HCT116 (cell line): ENCODE results near the gene AGAP1. TPM values are rescaled to one million over a fixed set of nuclear protein-coding genes. Genes with fewer than 3 reads are reported as not detected.

Experiments used
- ATAC-seq: fragments of 200-7000 bp; cut with Tn5 transposase; 2 replicates; pipeline ENCODE4 v1.9.1; 2020; ENCODE audit warnings: mild to moderate bottlenecking, moderate library complexity
- BruUV-seq: library from RNA; stranded (reverse); fragments of 400-500 nt; replicated peaks from 2 replicates; lab custom pipeline; 2021; lab: Mats Ljungman, UMichigan
- CTCF ChIA-PET: fragments of 300-600 bp; sonication (Branson Sonifier 250); formaldehyde crosslinking; loops from one replicate; lab custom pipeline; 2021; ENCODE audit warnings: antibody characterized with exemption; lab: Charles Lee
- POLR2A ChIA-PET: fragments of 300-600, 350-600 bp; sonication (Branson Sonifier 250); formaldehyde crosslinking; loops from one replicate; lab custom pipeline; 2021; ENCODE audit warnings: antibody characterized with exemption; lab: Charles Lee
- RAD21 ChIA-PET, 2 experiments: fragments of 300-600 bp; sonication (Branson Sonifier 250); formaldehyde crosslinking; loops; one replicate each; lab custom pipeline; 2023; ENCODE audit warnings: low total read pairs in 2 of 2; ENCODE audit not compliant: uncharacterized antibody in 2 of 2, unreplicated experiment in 2 of 2, low non-redundant PET in 1 of 2; lab: Charles Lee
- DNase-seq: peaks from one replicate; pipeline ENCODE4 v3.0.0-alpha.2; 2010; ENCODE audit warnings: low read depth, low spot score
- H2AFZ ChIP-seq: fragments of 200-600 bp; shearing (Covaris generic), sonication (generic); 2 replicates; pipeline ENCODE4 v1.6.1; 2017; ENCODE audit warnings: low read depth, mixed run types, mixed read lengths, antibody characterized with exemption, low read length; ENCODE audit not compliant: poor library complexity, severe bottlenecking
- H3K27ac ChIP-seq: 2 replicates; pipeline ENCODE4 v1.5.1; 2012; ENCODE audit warnings: low read depth, low read length
- H3K27me3 ChIP-seq: fragments of 200-600 bp; sonication (generic); 2 replicates; pipeline ENCODE4 v1.6.1; 2016; ENCODE audit warnings: mixed run types, low read length, mixed read lengths; ENCODE audit not compliant: insufficient read depth
- H3K36me3 ChIP-seq, 2 experiments: fragments of 200-500 bp in 1 of 2; fragments of 200-600 bp in 1 of 2; sonication (Bioruptor generic) in 1 of 2; sonication (generic) in 1 of 2; 2 replicates each; pipeline versions ENCODE4 v1.5.1 to v1.6.1; 2014 to 2016; ENCODE audit warnings: low read length in 2 of 2, inconsistent platforms in 1 of 2, mixed read lengths in 1 of 2, mixed run types in 1 of 2; ENCODE audit not compliant: insufficient read depth in 2 of 2, control insufficient read depth in 1 of 2
- H3K4me1 ChIP-seq, 2 experiments: fragments of 200-600 bp in 1 of 2; sonication (generic) in 1 of 2; 2 replicates each; pipeline versions ENCODE4 v1.5.1 to v1.6.1; 2012 to 2017; ENCODE audit warnings: low read length in 2 of 2, inconsistent platforms in 1 of 2, mild to moderate bottlenecking in 1 of 2, mixed read lengths in 1 of 2, mixed run types in 1 of 2, moderate library complexity in 1 of 2; ENCODE audit not compliant: insufficient read depth in 2 of 2, control insufficient read depth in 1 of 2
- H3K4me2 ChIP-seq: fragments of 200-600 bp; sonication (generic); 2 replicates; pipeline ENCODE4 v1.6.1; 2017; ENCODE audit warnings: mixed run types, low read length, mixed read lengths
- H3K4me3 ChIP-seq, 2 experiments: fragments of 200-600 bp in 1 of 2; sonication (generic) in 1 of 2; replicated peaks in 1 of 2; 2 replicates each; pipeline ENCODE4 v1.5.1; 2011 to 2016; ENCODE audit warnings: low read length in 2 of 2, control low read depth in 1 of 2, low read depth in 1 of 2, mild to moderate bottlenecking in 1 of 2, mixed read lengths in 1 of 2, mixed run types in 1 of 2
- H3K79me2 ChIP-seq: fragments of 200-600 bp; sonication (generic); 2 replicates; pipeline ENCODE4 v1.6.1; 2017; ENCODE audit warnings: mild to moderate bottlenecking, mixed run types, low read length, moderate library complexity, mixed read lengths; ENCODE audit not compliant: insufficient read depth
- H3K9ac ChIP-seq: fragments of 200-600 bp; sonication (generic); 2 replicates; pipeline ENCODE4 v1.6.1; 2016; ENCODE audit warnings: low read length, mixed read lengths
- H3K9me2 ChIP-seq: fragments of 200-600 bp; sonication (generic), shearing (Covaris generic); 2 replicates; pipeline ENCODE4 v1.6.1; 2017; ENCODE audit warnings: mixed run types, mild to moderate bottlenecking, moderate library complexity; ENCODE audit not compliant: insufficient read depth
- H3K9me3 ChIP-seq, 2 experiments: fragments of 200-500 bp in 1 of 2; fragments of 200-600 bp in 1 of 2; sonication (Bioruptor generic) in 1 of 2; sonication (generic) in 1 of 2; 2 replicates each; pipeline ENCODE4 v1.6.1; 2014 to 2017; ENCODE audit warnings: low read length in 2 of 2, mixed read lengths in 2 of 2, inconsistent platforms in 1 of 2, low read depth in 1 of 2, mild to moderate bottlenecking in 1 of 2, mixed run types in 1 of 2, moderate library complexity in 1 of 2; ENCODE audit not compliant: control insufficient read depth in 1 of 2, insufficient read depth in 1 of 2
- H4K20me1 ChIP-seq: fragments of 200-600 bp; sonication (generic), shearing (Covaris generic); 2 replicates; pipeline ENCODE4 v1.6.1; 2017; ENCODE audit warnings: mixed run types, mild to moderate bottlenecking, moderate library complexity; ENCODE audit not compliant: insufficient read depth
- CBX3 ChIP-seq: IDR thresholded peaks from 2 replicates; pipeline ENCODE4 v1.6.1; 2012; ENCODE audit warnings: low read depth
- CEBPB ChIP-seq: IDR thresholded peaks from 2 replicates; pipeline ENCODE4 v1.6.1; 2012; ENCODE audit warnings: low read depth
- EZH2phosphoT487 ChIP-seq: fragments of 200-600 bp; IDR thresholded peaks from 2 replicates; pipeline ENCODE4 v1.6.1; 2018; ENCODE audit warnings: antibody characterized with exemption, borderline replicate concordance
- FOSL1 ChIP-seq: IDR thresholded peaks from 2 replicates; pipeline ENCODE4 v1.6.1; 2012; ENCODE audit warnings: low read depth
- JUND ChIP-seq: IDR thresholded peaks from 2 replicates; pipeline ENCODE4 v1.6.1; 2012
- POLR2A ChIP-seq: IDR thresholded peaks from 2 replicates; pipeline ENCODE4 v1.7.0; 2011; ENCODE audit warnings: borderline replicate concordance; ENCODE audit not compliant: insufficient read depth, insufficient read length; ENCODE audit errors: extremely low read depth
- POLR2AphosphoS5 ChIP-seq: IDR thresholded peaks from 2 replicates; pipeline ENCODE4 v1.6.1; 2011; ENCODE audit warnings: mild to moderate bottlenecking, low read depth, low read length, moderate library complexity
- RAD21 ChIP-seq: IDR thresholded peaks from 2 replicates; pipeline ENCODE4 v1.6.1; 2012; ENCODE audit warnings: low read depth, mild to moderate bottlenecking
- SIN3A ChIP-seq: IDR thresholded peaks from 2 replicates; pipeline ENCODE4 v1.6.1; 2012; ENCODE audit warnings: low read depth
- SP1 ChIP-seq: IDR thresholded peaks from 2 replicates; pipeline ENCODE4 v1.6.1; 2012; ENCODE audit warnings: low read depth
- TCF7L2 ChIP-seq: IDR thresholded peaks from 2 replicates; pipeline ENCODE4 v1.7.0; 2011; ENCODE audit warnings: borderline replicate concordance, inconsistent platforms; ENCODE audit not compliant: insufficient read depth, insufficient read length; ENCODE audit errors: extremely low read depth
- YY1 ChIP-seq: IDR thresholded peaks from 2 replicates; pipeline ENCODE4 v1.6.1; 2011; ENCODE audit warnings: low read length, low read depth, moderate library complexity, mild to moderate bottlenecking; ENCODE audit not compliant: insufficient replicate concordance; ENCODE audit errors: extremely low read depth
- ZFX ChIP-seq: fragments of 450-650 bp; IDR thresholded peaks from 2 replicates; pipeline ENCODE4 v1.6.1; 2017
- ZNF274 ChIP-seq: fragments of 200-500 bp; sonication (Bioruptor generic); IDR thresholded peaks from 2 replicates; pipeline ENCODE4 v1.6.1; 2014; ENCODE audit warnings: mild to moderate bottlenecking, low read depth, low read length, inconsistent platforms
- intact Hi-C: fragments of 100-400 bp; cut with micrococcal nuclease; formaldehyde crosslinking; loops from 2 replicates; pipeline ENCODE4 v1.10.0; 2022
- total RNA-seq: library from RNA; stranded (reverse); gene quantifications from one replicate; pipeline ENCODE4 v1.2.1, GENCODE V29; 2021; ENCODE audit not compliant: unreplicated experiment
- TF ChIP-seq, protein P1 (sequence below), 3 experiments: fragments of 200-600 bp in 1 of 3; sonication (generic) in 1 of 3; IDR thresholded peaks in 2 of 3; conservative IDR thresholded peaks in 1 of 3; 2 replicates each; pipeline ENCODE4 v1.5.1; 2012 to 2017; ENCODE audit warnings: low read depth in 2 of 3, low read length in 2 of 3, antibody characterized with exemption in 1 of 3, borderline replicate concordance in 1 of 3, control low read depth in 1 of 3, mild to moderate bottlenecking in 1 of 3, mixed read lengths in 1 of 3, mixed run types in 1 of 3, moderate library complexity in 1 of 3; ENCODE audit not compliant: insufficient read depth in 1 of 3
- TF ChIP-seq, protein P2 (sequence below): IDR thresholded peaks from 2 replicates; pipeline ENCODE4 v1.6.1; 2012
- TF ChIP-seq, protein P3 (sequence below): IDR thresholded peaks from 2 replicates; pipeline ENCODE4 v1.6.1; 2011; ENCODE audit warnings: mild to moderate bottlenecking, low read length, moderate library complexity; ENCODE audit not compliant: insufficient replicate concordance; ENCODE audit errors: extremely low read depth
- TF ChIP-seq, protein P4 (sequence below): IDR thresholded peaks from 2 replicates; pipeline ENCODE4 v1.6.1; 2012; ENCODE audit warnings: low read depth
- TF ChIP-seq, protein P5 (sequence below): IDR thresholded peaks from 2 replicates; pipeline ENCODE4 v1.6.1; 2012

Gene AGAP1
- total RNA-seq, 1 experiment from 2014 or later, result 43.8 TPM

DNA sequence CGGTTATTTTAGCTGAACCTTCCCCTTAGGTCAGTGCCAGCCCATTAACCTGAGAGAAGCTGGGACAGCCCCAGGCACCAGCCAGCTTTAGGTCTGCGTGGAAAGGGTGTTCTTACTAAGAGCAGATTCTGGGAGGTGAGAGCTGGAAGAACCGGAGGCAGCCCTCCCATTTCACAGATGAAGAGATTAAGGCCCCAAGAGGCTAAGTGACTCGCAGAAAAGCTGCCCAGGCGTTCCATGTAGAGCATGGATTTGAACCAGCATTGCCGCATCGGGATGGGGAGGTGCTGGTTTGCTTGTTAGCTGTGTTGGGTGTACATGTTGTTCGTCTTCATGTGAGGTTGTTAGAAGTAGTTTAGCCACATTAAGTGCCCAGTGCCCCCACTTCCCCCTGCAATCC is 203.2 kb downstream of the AGAP1 start:
- no TSS peak for BruUV-seq
- POLR2A ChIA-PET, result no interaction called here
- 0 out of 2 replicates have a peak, but pooled peaks cover 2% of the 10 kb centered on the region for H4K20me1 ChIP-seq
- ATAC-seq (no peak), DNase-seq (no peak)
- CTCF ChIA-PET, result no interaction called here
- peaks cover 9 to 15% of the 10 kb centered on the region in 2 experiments; a peak in 3 of 4 replicates for H3K4me1 ChIP-seq
- no peaks in the 10 kb centered on the region for H3K36me3 ChIP-seq
- intact Hi-C loops, result no loop called here
- no peaks in the 10 kb centered on the region for H3K27me3 ChIP-seq
- H3K9ac ChIP-seq, result no peak overlapping the region
- no peaks in the 10 kb centered on the region for H3K9me2 ChIP-seq
- H2AFZ ChIP-seq, result no peak overlapping the region
- no peak overlapping the region for H3K27ac ChIP-seq
- no peak for TF ChIP-seq ZNF274
- TF ChIP-seq EZH2phosphoT487, result no peak
- TF ChIP-seq RAD21, result no peak
- TF ChIP-seq POLR2A, result no peak
- TF ChIP-seq, protein P1, sequence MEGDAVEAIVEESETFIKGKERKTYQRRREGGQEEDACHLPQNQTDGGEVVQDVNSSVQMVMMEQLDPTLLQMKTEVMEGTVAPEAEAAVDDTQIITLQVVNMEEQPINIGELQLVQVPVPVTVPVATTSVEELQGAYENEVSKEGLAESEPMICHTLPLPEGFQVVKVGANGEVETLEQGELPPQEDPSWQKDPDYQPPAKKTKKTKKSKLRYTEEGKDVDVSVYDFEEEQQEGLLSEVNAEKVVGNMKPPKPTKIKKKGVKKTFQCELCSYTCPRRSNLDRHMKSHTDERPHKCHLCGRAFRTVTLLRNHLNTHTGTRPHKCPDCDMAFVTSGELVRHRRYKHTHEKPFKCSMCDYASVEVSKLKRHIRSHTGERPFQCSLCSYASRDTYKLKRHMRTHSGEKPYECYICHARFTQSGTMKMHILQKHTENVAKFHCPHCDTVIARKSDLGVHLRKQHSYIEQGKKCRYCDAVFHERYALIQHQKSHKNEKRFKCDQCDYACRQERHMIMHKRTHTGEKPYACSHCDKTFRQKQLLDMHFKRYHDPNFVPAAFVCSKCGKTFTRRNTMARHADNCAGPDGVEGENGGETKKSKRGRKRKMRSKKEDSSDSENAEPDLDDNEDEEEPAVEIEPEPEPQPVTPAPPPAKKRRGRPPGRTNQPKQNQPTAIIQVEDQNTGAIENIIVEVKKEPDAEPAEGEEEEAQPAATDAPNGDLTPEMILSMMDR (IDR thresholded peaks at IDR 0.05 in 2 of 3, conservative IDR thresholded peaks at IDR 0.05 in 1 of 3; ENCODE audit: borderline replicate concordance in 1 of 3, insufficient read depth in 1 of 3, low read depth in 2 of 3, low read length in 2 of 3), result no peak
- TF ChIP-seq, protein P2, sequence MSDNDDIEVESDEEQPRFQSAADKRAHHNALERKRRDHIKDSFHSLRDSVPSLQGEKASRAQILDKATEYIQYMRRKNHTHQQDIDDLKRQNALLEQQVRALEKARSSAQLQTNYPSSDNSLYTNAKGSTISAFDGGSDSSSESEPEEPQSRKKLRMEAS, result no peak
- no peak for TF ChIP-seq CBX3
- TF ChIP-seq SIN3A, result no peak
- no peak for TF ChIP-seq JUND
- TF ChIP-seq, protein P3, sequence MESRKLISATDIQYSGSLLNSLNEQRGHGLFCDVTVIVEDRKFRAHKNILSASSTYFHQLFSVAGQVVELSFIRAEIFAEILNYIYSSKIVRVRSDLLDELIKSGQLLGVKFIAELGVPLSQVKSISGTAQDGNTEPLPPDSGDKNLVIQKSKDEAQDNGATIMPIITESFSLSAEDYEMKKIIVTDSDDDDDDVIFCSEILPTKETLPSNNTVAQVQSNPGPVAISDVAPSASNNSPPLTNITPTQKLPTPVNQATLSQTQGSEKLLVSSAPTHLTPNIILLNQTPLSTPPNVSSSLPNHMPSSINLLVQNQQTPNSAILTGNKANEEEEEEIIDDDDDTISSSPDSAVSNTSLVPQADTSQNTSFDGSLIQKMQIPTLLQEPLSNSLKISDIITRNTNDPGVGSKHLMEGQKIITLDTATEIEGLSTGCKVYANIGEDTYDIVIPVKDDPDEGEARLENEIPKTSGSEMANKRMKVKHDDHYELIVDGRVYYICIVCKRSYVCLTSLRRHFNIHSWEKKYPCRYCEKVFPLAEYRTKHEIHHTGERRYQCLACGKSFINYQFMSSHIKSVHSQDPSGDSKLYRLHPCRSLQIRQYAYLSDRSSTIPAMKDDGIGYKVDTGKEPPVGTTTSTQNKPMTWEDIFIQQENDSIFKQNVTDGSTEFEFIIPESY, result no peak
- TF ChIP-seq CEBPB, result no peak
- no peak for TF ChIP-seq YY1
- TF ChIP-seq, protein P4, sequence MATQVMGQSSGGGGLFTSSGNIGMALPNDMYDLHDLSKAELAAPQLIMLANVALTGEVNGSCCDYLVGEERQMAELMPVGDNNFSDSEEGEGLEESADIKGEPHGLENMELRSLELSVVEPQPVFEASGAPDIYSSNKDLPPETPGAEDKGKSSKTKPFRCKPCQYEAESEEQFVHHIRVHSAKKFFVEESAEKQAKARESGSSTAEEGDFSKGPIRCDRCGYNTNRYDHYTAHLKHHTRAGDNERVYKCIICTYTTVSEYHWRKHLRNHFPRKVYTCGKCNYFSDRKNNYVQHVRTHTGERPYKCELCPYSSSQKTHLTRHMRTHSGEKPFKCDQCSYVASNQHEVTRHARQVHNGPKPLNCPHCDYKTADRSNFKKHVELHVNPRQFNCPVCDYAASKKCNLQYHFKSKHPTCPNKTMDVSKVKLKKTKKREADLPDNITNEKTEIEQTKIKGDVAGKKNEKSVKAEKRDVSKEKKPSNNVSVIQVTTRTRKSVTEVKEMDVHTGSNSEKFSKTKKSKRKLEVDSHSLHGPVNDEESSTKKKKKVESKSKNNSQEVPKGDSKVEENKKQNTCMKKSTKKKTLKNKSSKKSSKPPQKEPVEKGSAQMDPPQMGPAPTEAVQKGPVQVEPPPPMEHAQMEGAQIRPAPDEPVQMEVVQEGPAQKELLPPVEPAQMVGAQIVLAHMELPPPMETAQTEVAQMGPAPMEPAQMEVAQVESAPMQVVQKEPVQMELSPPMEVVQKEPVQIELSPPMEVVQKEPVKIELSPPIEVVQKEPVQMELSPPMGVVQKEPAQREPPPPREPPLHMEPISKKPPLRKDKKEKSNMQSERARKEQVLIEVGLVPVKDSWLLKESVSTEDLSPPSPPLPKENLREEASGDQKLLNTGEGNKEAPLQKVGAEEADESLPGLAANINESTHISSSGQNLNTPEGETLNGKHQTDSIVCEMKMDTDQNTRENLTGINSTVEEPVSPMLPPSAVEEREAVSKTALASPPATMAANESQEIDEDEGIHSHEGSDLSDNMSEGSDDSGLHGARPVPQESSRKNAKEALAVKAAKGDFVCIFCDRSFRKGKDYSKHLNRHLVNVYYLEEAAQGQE, result no peak
- no peak for TF ChIP-seq SP1
- TF ChIP-seq, protein P5, sequence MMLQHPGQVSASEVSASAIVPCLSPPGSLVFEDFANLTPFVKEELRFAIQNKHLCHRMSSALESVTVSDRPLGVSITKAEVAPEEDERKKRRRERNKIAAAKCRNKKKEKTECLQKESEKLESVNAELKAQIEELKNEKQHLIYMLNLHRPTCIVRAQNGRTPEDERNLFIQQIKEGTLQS, result no peak
- no peak for TF ChIP-seq FOSL1
- TF ChIP-seq ZFX, result no peak
- no peak for TF ChIP-seq POLR2AphosphoS5
- no peak for TF ChIP-seq TCF7L2
- peaks cover 93% of the 10 kb centered on the region for H3K79me2 ChIP-seq
- RAD21 ChIA-PET, result no interaction called here
- H3K4me3 ChIP-seq, result no peak overlapping the region
- no peak overlapping the region for H3K4me2 ChIP-seq
- no peaks in the 10 kb centered on the region for H3K9me3 ChIP-seq
